Measurements from ENCODE around the gene GMDS.

Gene GMDS

DNA sequence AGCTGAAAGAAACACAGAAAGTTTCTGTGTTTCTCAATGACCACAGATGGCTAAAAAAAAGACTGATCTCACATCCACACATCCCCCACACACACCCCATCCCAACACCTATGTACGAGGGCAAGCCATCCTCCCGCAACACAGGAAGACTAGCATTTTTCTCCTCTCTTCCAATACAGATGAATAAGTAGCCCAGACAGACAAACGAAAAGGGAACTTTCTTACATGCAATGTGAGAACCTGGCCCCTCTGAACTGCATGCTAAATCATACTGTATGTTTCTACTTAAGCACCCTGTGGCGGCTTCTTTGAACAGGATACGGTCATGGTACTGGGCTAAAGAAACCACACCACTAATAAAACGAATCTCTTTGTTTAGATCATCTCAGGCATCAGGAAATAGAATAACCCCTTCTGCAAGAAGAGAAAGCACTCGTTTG lies 116.2 kb downstream of the GMDS start:
- DNase-seq, result peak; percentile 21

DNA sequence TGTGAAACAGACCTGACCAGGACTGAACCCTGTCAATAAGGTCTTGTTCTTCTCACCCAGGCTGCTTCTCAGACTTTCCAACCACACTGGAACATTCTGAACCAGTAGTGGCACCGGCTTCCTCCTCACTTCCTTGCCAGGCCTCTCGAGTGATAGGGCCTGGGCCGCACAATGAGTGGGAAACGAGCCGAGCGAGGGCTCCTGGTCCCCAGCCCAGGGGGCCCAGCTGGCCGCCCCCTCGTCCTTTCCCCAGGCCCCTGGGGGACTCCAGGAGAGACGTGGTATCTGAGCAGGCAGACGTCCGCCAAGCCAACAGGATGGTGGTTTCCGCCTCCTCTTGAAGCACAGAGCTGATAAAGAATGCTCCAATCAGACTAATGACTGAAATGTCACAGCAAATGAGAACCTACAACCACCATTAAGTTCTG lies 117.9 kb downstream of the GMDS start:
- DNase-seq, result peak; percentile 61

DNA sequence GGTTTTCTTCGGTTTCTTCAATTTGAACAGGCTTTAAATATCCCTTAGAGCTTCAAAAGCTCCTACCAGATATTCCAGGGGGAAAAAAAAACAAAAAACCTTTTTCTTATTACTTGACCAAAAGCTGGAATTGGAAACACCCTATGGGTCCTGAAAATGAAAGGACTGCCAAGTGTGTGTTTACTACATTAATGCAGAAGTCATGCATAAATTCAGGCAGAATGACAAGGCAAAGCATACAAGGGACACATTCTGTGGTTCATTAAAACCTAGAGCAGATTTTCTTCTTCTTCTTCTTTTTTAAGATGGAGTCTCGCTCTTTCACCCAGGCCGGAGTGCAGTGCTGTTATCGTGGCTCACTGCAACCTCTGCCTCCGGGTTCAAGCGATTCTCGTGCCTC lies 119.1 kb downstream of the GMDS start:
- no peak for DNase-seq

DNA sequence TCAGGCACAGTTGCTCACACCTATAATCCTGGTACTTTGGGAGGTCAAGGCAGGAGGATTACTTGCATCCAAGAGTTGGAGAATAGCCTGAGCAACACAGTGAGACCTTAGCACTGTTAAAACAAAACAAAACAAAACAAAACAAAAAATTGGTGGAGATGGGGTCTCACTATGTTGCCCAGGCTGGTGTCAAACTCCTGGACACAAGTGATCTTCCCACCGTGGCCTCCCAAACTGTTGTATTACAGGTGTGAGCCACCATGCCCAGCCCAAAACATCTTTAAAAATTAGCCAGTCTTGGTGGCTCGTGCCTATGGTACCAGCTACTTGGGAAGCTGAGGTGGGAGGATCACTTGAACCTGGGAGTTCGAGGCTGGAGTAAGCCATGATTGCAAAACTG lies 120.2 kb downstream of the GMDS start:
- no peak for DNase-seq

DNA sequence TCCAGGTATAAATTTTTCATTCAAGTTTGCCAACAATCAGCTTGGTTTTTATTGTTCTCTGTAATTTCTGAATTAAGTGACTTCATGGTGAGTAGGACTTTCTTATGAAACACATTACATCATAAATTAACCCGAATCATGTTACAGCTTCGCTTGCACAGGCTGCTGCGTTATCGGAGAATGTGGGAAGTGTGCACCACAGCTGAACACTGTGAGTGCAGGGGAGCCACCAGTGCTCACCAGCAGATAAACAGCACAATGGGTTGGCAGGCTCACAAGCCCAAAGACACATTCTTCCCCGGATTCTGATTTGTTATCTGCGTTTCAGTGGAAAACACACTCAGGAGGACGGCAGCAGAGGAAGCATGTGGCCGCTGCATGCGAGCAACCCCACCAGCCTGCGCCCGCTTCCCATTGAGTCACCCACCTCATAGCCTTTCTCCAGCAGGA lies 121.1 kb downstream of the GMDS start:
- no peak for DNase-seq

DNA sequence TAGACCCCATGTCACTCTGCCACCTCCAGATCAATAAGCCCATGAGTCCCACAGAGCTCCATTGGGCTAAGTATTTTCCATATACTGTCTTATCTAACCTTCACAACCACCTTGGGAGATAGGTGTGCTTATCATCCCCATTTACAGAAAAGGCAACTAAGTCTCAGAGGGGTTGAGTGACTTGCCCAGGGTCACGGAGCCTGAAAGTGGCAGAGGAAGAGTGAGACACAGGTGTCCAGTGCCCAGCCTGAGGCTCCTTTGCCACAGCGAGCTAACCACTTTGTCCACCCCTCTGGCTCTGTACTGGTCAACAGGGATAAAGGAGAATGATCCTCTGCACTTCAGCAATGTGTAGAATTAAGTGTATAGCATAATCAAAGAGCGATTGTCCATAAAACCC lies 124.5 kb downstream of the GMDS start:
- no peak for DNase-seq

DNA sequence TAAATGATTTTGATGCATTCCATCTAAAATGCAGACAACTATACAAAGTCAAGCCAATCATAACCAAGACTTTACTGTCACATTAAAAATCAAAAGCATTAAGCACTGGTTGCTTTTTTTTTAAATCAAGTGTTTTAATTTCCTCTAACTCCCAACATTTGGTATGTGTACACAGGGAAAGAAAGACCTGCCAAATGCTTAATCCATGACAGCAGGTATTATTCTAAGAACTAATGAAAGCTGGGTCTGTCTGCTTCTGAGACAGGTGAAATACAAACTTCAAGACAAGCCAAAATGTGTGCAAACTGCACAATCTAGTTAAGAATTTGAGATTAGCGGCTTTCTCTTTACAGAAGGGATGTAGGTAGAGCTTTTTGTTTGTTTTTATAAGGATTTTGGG lies 126.1 kb downstream of the GMDS start:
- DNase-seq, result no peak

DNA sequence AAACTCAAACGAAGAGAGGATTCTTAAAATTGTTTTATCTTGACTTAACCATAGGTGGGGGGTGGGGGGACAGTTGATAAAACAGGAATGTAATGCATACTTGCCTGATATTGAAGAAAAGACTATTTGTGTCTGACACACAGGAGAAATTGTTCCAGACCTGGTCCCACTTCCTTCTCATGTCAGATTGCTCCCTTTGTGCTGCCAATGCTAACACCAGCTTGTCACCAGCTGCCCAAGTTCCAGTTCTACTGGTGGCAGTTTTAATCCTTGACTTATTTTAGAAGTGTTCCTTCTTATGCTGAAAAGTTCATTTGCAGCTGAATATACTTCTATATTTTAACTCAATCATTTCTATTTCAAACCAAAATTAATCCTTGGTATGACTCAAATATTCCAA lies 127.3 kb downstream of the GMDS start:
- DNase-seq, result no peak

DNA sequence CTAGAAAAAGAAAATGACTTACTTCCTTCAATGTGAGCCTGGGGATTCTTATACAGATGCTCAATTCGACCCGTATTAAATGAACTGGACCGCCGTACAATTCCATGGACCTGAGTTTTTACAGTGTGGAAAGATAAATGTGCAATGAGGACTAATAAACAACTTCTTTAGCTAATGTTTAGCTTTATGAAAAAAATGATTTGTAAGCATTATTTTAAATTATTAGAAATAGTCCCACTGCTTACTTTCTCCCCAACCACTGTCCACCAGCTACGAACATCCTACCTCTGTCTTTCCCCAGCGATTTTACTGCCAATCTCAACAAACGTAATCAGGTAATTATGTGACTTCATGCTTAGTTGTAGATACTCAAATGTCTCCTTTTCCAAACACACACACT lies 128.0 kb downstream of the GMDS start:
- no peak for DNase-seq

DNA sequence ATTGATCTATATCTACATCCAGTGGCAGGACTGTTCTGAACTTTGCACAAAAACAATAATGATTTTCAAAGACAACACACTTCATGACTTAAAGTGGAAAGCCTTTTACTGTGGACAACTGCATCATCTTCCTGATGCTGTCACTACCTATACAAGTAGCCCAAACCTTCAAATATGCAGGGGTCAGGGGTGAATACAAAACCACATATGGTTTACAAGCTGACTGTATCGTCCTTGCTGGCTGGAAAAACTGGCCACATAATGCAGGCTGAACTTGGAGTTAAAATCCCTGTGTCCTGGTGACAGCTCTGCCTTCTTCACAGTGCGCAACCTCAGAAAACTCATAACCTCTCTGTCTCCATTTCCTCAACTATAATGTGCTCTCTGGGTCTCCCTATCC lies 128.9 kb downstream of the GMDS start:
- DNase-seq, result no peak

DNA sequence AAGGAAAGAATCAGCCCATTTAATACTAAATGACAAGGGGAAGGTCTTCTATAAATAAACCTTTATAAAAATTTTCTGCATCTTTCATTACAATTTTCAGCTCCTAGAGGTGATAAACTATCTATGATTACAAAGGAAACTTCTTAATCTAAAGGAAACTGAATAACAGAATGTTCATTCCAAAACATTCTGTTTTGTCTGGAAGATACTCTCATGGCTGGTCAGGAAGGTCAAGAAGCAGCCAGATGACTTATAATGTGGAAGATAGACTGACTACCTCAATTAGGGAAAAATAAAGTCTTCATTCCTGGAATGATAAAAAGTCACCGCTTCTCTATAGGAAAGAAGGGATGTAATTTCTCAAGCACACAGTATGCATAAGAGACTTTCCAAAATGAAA lies 131.3 kb downstream of the GMDS start:
- DNase-seq, result no peak

DNA sequence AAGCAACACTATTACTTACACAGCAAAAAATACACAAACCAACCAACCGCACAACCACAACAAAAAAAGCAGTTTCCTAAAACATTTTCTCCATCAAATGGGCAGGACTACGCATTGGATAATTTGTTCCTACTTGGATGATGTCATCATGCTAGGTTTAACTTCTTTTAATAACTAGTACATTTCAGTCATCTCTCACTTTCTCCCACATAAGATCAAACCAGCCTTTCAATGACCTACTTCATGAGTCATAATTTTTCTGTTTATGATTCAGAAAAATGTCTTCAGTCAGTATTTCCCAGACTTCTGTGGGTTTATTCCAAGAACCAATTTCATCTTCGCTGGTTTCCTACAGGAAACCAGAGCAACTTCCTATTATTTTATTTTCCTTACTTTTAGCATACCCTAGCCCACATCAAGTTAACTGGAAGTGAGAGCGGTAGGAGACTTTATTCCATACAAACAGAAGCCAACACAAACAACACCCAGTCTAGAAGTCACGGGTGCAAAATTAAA lies 134.2 kb downstream of the GMDS start:
- DNase-seq, result peak; percentile 70

DNA sequence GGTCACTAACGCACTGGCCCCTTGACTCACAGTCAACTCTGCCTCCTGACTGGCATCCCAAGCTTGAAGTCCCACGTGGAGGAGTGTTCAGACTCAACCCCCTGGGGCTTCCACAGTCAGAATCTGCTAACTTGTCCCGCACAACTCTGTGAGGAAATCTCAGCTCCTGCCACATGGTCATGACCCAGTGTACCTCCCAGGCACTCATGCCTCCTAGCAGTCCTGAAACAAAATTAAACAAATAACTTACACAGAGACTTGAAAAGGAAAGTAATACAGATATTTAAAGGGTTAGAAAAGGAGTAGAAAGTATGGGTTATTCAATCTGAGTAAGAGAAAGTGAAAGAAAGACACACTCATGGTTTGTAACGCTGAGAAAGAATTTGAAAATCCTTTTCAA lies 134.9 kb downstream of the GMDS start:
- peak; percentile 13 for DNase-seq

DNA sequence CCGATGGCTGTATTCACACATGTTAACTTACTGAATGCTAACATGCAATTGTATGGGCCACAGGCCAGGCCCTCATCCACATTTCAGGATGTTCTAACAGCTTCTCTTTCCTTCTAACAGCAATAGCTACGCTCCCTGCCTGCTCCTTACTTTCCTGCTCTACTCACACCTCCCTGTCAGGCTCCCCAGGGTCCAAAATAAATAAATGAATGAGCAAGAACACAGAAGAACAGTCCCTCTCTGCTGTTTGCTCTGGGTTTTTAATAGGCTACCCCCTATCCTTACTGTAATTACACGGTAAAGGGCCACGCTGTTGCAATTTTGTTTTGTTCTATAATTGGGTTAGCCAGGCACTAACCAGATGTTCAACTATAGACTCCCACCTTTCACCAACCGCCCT lies 135.6 kb downstream of the GMDS start:
- DNase-seq, result no peak

DNA sequence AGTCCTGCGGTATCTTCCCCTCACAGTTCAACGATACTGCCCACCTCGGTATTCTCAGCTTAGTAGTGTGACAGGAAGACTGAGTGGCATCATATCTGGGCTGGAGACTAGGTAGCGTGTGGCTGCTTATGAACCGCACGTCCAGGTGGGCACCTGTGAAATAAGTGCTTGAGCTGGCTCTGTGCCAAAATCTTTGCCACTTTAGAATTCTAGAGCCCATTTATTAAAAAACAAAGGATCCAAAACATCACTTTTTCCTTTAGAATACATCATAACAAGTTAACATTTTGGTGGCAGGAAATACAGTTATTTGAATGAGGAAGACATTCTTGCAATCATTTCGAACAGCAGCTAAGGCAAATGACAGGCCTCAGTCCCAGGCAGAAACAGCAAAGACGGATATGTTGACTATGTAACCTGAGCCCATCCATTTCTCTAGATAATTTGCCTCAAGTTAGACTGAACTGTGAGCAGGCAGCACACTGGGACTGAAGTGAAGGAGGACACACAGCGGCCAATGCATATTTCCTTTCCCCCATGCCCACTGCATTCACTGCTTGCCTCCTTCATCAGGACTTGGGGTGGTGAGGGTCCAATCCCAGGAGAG lies 136.6 kb downstream of the GMDS start:
- no peak for DNase-seq

DNA sequence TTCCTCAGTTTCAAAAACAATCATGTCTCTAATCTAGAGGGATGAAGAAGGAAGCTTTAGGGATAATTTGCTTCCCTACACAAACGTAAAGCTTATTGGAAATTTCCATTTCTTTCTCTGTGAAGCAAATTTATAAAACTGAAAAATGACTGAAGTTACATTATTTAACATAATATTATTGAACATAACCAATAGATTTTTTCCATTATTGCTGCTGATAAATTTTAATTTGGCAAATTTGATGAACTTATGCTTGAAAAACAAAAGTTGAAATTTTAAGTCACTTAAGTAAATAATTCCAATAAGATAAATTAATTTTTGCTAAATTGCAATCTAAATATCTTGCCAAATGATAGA lies 140.9 kb downstream of the GMDS start:
- DNase-seq, result no peak

DNA sequence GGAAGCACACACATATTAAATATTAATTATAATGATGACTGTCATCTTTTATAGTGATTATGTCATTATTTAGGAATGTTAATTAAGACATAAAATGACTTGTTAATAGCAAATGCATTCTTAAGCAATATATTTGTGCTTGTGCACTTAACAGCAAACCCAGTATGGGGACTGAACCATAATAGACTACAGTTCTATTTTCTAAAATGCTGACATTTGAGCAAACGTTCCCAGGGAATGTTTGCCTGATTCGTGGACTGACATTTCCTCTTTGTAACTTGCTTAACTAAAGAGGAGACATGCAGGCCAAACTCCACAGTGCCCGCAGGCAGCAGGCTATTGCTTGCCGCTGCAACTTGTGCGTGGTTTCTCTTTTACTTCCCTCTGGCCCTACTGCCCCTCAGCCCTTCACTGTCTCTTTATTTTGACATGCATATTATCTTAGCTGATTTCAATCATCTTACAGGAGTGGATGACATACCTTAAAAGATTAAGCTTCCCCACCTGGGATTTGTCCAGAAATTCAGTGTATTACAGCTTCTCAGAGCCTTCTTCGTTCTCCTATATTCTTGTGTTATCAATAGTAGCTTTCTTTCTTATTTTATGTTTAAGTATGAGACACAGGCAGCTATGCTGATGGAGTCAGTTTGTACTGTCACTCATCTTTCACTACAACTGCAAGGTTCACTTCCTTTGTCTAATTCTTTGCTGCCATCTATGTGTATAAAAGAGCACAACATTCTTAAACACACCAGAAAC lies 141.5 kb downstream of the GMDS start:
- peak; percentile 36 for DNase-seq

DNA sequence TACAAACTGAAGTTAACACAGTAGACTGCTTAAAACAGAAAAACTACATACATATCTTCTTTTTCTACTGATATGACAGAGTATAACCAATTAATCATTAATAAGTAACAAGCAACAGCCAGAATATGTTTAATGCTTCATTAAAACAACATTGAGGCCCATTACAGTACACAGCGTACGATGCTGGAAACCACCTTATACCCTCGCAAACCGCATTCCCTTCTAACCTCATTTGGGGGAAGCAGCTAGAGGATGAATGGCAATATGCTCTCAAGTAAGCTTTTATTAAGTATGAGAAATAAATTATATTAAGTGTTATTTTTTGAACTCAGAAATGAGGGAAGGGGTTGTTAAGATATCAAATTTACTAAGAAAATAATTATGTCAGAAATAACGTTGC lies 142.4 kb downstream of the GMDS start:
- DNase-seq, result no peak

DNA sequence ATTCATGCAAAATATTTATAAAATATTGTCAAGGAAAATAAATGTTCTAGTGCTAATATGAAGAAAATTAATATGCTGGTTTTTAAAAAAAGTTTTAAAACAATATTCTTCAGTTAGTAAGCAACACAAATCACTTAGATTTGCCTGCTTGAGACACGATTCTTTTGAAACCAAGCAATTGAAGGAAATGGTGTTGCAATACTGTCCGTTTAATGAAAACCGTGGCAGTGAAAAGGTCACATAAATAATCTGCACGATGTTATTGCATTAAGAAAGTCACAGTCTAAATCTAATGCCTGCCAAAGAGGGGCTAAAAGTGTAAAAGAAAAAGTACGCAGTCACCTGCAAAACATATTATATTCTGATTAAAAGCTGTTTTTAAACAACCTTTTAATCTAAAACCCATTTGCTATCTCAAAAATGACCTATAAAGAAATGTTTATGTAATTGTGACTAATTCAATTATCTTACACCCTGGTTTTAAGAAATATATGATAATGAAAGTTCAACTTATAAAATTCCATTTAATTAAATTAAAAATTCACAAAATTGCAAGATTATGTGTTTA lies 143.0 kb downstream of the GMDS start:
- no peak for DNase-seq

DNA sequence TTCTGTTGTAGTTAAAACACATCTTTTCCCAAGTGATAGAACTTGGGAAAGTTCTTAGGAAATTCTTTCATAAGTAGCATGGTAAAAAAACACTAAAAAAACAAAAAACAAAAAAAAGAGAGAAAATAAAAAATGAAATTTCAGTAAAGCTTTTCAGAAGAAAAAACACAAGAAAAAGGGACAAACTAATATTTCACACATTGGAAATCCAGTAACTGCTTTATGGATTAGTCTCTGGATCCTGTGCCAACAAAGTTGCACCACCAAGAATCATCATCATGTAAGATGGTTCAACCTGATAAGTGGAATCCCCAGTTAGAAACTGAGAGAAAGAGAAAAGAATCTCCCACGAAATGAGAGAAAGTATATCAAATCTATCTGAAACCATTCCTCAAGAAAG lies 144.2 kb downstream of the GMDS start:
- no peak for DNase-seq

DNA sequence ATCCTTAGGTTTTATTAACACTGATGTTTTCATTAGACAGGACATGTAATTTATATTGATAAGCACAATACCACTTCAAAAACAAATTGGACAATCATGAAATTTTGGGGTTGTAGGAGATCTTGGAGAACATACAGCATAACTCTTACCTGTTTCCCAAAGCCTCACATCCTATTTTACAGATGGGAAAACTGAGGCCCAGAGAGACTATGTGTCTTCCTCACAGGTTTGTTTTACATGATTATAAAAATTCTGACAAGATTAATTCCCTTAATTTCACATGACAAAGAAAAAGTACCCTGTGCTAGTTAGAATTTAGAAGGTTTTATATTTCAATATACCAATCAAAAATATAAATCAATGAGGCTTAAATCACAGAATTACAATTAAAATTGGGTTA lies 145.5 kb downstream of the GMDS start:
- DNase-seq, result no peak

DNA sequence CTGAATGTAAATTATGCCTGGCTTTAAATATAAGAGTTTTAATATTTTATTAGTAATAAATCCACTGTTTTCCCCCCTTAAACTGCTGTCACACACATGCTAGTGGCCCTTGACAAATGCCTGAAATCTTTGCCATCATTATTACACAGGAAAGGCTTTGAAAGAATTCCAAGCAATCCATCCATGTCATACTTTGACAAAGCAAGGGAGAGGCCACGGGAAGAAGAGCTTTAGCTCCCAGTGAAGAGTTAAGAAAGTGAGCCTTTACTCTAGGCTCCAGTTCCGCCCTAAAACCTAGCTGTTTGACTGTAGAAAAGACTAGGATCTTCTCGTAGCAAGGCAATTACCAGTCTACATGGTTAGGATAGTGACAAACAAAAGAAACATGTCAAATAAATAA lies 147.9 kb downstream of the GMDS start:
- DNase-seq, result no peak

DNA sequence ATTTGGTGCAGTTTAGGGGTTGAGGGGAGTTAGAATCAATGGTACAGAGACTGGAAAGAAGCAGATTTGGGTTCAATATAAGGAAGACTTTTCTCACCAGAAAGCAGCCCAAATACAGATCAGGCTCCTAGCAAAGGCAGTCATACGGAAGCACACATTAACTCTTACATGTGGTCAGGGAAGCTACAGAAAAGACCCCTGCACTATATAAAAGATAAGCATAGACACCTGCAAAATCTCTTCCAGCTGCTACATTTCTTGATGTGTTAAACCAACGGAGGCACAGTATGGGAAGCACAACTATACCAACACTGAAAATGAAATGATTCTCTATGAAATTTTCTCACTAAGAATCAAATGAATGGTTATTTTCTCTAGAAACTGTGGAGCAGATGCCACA lies 150.8 kb downstream of the GMDS start:
- DNase-seq, result no peak

DNA sequence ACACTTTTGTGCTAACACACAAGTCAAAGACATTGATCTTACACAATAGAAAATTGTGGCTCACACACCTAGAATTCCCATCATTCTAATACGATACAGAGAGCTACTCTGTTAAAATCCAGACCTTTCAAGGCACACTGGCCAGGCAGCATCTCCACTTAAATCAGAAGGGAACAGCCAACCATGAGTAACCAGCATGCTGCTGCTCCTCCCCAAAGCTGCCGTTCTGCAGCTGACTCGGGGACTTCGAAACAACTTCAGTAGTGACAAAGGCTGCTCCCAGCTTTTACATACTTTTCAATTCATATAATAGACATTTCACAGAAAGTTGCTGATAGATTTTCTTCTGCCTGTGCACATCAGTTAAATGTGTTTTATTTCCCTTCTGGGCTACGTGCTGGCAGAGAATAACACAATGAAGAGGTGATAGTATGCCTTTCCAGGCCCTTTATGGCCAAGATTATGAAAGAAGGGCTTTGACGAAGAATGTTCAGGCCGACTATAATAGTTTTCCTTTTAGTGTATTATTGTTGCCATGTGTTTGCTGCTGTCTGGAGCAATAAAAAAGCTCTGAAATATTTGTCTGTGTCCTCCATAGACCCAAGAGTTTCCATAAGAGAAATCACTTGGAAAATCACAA lies 159.0 kb downstream of the GMDS start:
- DNase-seq, result no peak

Data from activated CD4-positive, alpha-beta T cell treated with anti-CD3 and anti-CD28 coated beads, Interleukin-10, Interleukin-2, amounts not matched to agents 100 ng/mL and 50 ng/mL, durations not matched to agents 16 hours and 8 hours (primary cell).